ENCODE data around the gene FOXD3. TPM values are rescaled to one million over a fixed set of nuclear protein-coding genes. Genes with fewer than 3 reads are reported as not detected.

Gene FOXD3
- polyA plus RNA-seq (ENCODE audit: insufficient read length in 12 of 12), result 1 to 10 TPM in 11 of 12 donors, not detected in 1; 3.7 to 10.0 (median 5.6) TPM
- long read RNA-seq, donor 1, transcript FOXD3-201 (1 exons, 2,086 nt), result major isoform, 5 of 5 reads
- long read RNA-seq, donor 1, partial matches to known transcripts, result 0 of 5 reads
- long read RNA-seq, donor 1, other reads (novel, unspliced or antisense), result 0 of 5 reads
- long read RNA-seq, donor 2, transcript FOXD3-201 (1 exons, 2,086 nt), result major isoform, 10 of 10 reads
- long read RNA-seq, donor 2, partial matches to known transcripts, result 0 of 10 reads
- long read RNA-seq, donor 2, other reads (novel, unspliced or antisense), result 0 of 10 reads
- long read RNA-seq, donor 3, partial matches to known transcripts, result 0 of 3 reads
- long read RNA-seq, donor 3, other reads (novel, unspliced or antisense), result 0 of 3 reads
- long read RNA-seq, donor 4, partial matches to known transcripts, result 0 of 3 reads
- long read RNA-seq, donor 4, other reads (novel, unspliced or antisense), result 0 of 3 reads
- long read RNA-seq, donor 5, transcript FOXD3-201 (1 exons, 2,086 nt), result major isoform, 5 of 5 reads
- long read RNA-seq, donor 5, partial matches to known transcripts, result 0 of 5 reads
- long read RNA-seq, donor 5, other reads (novel, unspliced or antisense), result 0 of 5 reads
- long read RNA-seq, donor 6, partial matches to known transcripts, result 0 of 3 reads
- long read RNA-seq, donor 6, other reads (novel, unspliced or antisense), result 0 of 3 reads
- long read RNA-seq, donor 7, result 0 reads
- long read RNA-seq, donor 8, partial matches to known transcripts, result 0 of 3 reads
- long read RNA-seq, donor 8, other reads (novel, unspliced or antisense), result 0 of 3 reads
- long read RNA-seq, donor 9, partial matches to known transcripts, result 0 of 4 reads
- long read RNA-seq, donor 9, other reads (novel, unspliced or antisense), result 0 of 4 reads
- long read RNA-seq, donor 10, transcript FOXD3-201 (1 exons, 2,086 nt), result major isoform, 9 of 9 reads
- long read RNA-seq, donor 10, partial matches to known transcripts, result 0 of 9 reads
- long read RNA-seq, donor 10, other reads (novel, unspliced or antisense), result 0 of 9 reads
- long read RNA-seq, donor 11, partial matches to known transcripts, result 0 of 4 reads
- long read RNA-seq, donor 11, other reads (novel, unspliced or antisense), result 0 of 4 reads

DNA sequence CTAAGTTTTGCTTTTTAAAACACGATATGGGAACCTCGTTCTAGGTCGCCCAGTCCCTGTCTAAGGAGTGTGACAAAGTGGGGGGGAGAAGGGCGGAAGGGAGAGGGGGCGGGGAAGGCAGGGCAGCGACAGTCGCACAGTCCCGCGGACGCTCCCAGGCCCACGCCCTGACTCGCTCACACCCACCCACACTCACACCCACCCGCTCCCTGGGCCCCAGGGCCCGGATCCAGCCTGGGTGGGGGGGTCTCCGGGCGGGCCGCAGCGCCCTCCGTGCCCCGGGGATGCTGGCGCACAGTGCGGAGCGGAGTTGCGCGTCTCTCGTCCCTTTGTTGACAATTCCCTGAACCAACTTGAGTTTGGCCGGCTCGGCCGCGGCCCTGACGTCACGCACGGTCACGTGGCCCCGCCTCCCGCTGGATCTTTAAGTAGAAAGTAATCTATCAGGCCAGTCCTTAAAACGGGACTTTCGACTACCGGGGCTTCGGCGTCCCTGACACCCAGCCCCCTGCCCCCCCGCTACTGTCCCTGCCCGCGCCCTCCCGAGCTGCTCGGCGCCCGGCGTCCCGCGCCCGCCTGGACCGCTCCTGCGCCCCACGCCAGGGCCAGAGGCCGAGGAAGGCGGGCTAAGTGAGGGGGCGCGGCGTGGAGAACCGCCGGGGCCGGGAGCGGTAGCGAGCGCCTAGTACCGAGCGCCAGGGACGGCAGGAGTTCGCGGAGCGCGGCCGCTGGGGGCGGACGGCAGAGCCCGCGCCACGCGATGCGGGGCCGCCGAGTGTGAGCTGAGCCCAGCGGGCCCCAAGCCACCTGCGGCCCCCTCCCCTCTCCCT, at the start of gene FOXD3:
Gene FOXD3 (plus strand): TSS at position 454 of the 830 bp plus-strand sequence. CDS start 492 bp downstream, outside the sequence.
- DNase-seq, result peak; percentile 39

- DNase-seq, result no peak
Observed at GRCh38 chr1:63272811-63273210, 49.6 kb upstream of the FOXD3 start.

GRCh38 chr1:63274371-63274770, 48.0 kb upstream of the FOXD3 start:
- DNase-seq, result no peak

GRCh38 chr1:63274979-63275378, 47.4 kb upstream of the FOXD3 start:
- DNase-seq, result no peak

GRCh38 chr1:63276624-63277023, 45.7 kb upstream of the FOXD3 start:
- DNase-seq, result no peak

- no peak for DNase-seq
Observed at GRCh38 chr1:63277195-63278192, 44.9 kb upstream of the FOXD3 start.

DNA sequence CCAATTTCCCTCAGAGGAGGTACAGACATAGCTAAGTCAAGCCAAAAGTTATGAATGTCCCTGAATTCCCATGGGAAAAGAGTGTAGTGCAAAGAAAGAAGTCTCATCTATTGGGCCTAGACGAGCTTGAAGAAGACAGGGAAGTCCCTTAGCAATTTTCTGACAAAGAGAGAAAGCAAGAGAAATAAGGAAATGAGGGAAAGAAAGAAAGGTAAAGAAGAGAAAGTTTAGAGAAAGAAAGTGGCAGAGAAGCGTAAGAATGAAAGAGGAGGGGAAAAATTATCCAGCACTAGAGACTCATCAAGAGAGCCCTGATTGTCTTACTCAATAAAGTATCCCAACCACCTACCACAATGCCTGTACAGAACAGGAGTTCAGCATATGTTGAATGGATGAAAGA, 40.6 kb upstream of the FOXD3 start:
- no peak for DNase-seq

- DNase-seq, result no peak
Observed at GRCh38 chr1:63289135-63289534, 33.2 kb upstream of the FOXD3 start.

- DNase-seq, result no peak
Observed at GRCh38 chr1:63294803-63295594, 27.4 kb upstream of the FOXD3 start.

DNA sequence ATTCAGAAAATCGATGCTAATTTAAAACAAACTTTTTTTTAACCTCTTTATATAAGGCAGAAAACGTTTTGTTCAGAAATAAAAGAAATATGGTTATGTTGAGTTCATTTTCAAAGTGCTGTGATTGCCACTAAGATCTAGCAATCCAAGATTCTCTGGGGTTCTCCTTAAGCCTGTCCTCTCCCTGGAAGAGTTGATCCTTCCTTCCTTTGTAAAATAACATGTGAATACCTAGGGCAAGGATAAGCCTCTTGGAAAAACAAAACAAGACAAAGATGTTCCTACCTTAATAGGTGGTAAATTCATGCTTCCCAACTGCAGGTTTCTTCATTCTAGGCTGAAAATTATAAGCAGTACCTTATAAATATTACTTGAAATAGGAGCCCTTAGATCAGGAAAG, 18.0 kb upstream of the FOXD3 start:
- DNase-seq, result no peak

DNA sequence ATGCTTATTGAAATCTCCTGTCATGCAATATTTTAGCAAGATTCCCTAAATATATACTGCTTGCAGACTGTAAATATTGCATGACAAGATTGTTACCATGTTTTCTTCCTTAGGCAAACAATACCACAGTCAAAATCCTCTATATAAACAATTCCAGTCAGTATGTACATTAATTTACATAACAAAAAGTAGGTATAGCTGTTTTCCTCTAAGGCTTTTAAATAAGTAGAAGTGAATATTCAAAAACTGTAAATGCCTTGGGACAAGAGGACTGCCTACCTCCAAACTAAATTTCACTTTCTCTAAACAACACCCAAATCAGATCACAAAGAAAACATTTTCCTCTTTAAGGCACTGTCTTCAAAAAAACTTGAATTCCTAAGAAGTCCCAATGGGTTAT, 17.3 kb upstream of the FOXD3 start:
- no peak for DNase-seq

GRCh38 chr1:63307196-63307794, 15.1 kb upstream of the FOXD3 start:
- DNase-seq, result no peak

DNA sequence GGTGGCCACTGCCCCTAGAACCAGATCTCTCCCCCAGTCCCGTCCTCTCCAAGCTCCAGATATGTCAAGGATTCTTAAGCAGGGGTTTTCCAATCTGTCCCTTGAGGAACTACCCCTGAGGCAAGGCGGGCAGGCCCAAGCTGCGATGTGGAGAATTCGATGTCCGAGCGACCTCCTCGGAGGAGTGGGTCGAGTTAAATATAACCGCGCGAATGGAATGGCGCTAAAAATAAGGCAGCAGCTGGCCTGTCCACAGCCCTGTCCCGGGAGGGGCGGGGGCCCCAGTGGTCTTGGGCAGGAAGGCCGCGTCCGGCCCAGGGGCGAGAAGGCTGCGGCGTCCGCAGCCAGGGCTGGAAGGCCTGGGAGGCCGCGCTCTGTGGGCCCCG, 5.8 kb upstream of the FOXD3 start:
- DNase-seq, result no peak

- DNase-seq, result no peak
Observed at GRCh38 chr1:63316984-63317816, 5.2 kb upstream of the FOXD3 start.

DNA sequence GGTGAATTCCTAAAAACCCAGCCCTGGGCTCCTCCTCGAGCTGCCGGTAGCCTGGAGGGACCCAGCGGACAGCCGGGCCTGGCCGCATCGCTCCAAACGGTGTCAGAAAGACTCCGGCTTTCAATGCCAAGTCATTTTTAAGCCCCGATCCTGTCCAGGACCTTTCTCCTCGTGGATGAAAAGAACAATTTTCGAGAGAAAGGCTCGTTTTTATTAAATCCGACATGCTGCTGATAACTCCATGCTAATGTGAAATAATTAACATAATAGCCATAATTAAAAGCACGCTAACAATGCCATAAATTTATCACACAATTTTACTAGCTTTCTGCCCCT, 4.6 kb upstream of the FOXD3 start:
- no peak for DNase-seq

DNA sequence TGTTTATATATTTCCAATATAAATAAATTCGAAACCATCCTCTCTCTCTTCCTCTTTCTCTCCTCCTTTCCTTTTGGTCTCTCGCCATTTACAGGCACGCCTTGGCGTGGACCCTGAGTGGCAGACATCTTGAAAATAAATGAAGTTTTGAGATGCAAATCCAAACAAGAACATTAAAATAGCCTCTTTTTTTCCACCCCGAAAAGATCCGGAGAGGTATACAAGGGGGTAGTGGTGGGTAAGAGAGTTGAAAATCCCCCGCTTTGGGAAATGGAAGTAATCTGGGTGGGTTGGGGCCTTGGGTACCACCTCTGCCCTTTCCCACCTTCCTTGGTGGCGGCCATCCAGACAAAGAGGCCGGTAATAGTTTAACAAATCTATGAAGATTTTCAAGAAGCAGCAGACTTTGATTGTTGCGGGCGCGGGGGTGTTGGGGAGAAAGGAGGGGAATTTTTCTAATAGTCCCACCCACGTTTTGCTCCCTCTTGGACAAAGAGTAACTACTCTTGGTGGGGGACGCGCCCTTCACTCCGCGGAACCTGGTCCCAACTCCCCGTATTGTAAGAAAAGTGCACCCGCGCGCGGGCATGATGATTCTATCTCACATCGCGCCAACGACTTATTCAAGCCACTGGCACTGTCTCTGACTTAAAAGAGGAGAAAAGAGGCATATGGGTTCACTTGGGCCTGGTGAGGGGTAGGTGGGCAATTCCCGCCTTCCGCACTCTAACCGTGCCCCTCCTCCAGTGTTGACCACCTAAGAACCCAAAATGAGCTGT, 4.0 kb upstream of the FOXD3 start:
- DNase-seq, result no peak

All from muscle of arm (tissue), 14 donors.